Astrocyte (in vitro differentiated cells and primary cell): ENCODE data around the gene HSPBAP1.

Experiments used
- CTCF ChIP-seq: IDR thresholded peaks from 2 replicates; pipeline ENCODE4 v1.5.1; 2011; ENCODE audit warnings: low read depth, mild to moderate bottlenecking, inconsistent platforms, low read length, moderate library complexity; ENCODE audit not compliant: insufficient read depth
- EZH2 ChIP-seq: IDR thresholded peaks from 2 replicates; pipeline ENCODE4 v1.6.1; 2012; ENCODE audit warnings: mild to moderate bottlenecking, low read length, inconsistent platforms; ENCODE audit not compliant: insufficient read depth

DNA sequence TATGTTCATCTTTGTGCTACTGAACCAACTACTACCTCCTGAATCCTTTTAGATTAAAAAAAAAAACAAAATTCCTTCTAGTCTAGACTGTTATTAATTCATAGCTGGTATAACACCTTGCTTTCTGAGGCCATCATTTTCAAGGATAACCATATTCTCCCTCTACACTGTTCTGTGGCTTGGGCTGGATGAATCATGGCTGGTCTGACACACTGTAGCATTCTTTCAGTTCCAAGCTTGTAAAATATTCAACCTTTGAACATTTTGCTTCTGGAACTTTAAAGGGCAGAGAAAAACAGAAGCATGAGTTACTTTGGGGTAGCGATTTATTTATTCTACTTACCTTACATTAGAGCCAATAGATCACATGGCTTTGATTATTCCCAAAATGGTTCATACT is 7.6 kb downstream of the HSPBAP1 start:
- TF ChIP-seq CTCF (no peak), EZH2 (no peak)
